ENCODE measurements around the gene NKAP.

DNA sequence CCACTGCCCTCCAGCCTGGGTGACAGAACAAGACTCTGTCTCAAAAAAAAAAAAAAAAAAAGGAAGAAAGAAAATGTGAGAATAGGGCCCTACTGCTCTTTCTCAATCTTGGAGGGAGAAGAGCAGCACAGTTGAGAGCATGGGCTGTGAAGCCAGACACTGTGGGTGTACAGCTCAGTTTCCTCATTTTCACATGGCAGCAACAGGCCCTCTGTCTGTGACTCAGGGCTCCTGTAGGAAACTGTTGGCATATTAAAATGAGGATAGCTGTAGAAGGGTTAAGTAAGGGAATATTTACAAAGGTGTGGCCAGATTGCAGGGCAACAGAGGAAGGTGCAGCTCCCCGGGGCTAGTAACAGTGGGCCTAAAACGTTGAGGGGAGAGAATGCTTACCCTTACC lies 44.4 kb downstream of the NKAP start:
- TF ChIP-seq POLR2A (IDR thresholded peaks at IDR 0.05; ENCODE audit: low read depth, low read length) (no peak), POLR2AphosphoS5 (IDR thresholded peaks at IDR 0.05; ENCODE audit: low read depth, low read length) (no peak), TAF1 (IDR thresholded peaks at IDR 0.05; ENCODE audit: borderline replicate concordance, low read depth, low read length) (no peak)
